K562 (cell line): Measurements from ENCODE around the gene SERTAD4. TPM values are rescaled to one million over a fixed set of nuclear protein-coding genes. Genes with fewer than 3 reads are reported as not detected.
A peak's percentile ranks its signal among the peaks of the same experiment; 100 is the strongest.
"Not testable (repeated sequence)": the region's sequence is repeated elsewhere in the genome, so short reads cannot be mapped to it uniquely, and the experiment has no call there.

ENCODE experiments used
- ATAC-seq: fragments of 200-7000 bp; cut with Tn5 transposase; 3 replicates; pipeline ENCODE4 v1.9.1; 2020; ENCODE audit warnings: moderate library complexity
- BruUV-seq: library from RNA; stranded (reverse); fragments of 400-500 nt; replicated peaks from 2 replicates; lab custom pipeline; 2021; lab: Mats Ljungman, UMichigan
- CTCF ChIA-PET: fragments of 300-600 bp; formaldehyde crosslinking; extraction: SDS; loops from one replicate; lab custom pipeline; 2021; ENCODE audit warnings: low intra/inter-chr PET ratio; lab: Yijun Ruan, JAX
- POLR2A ChIA-PET: fragments of 300-600, 350-650 bp; sonication (Branson Sonifier 250); formaldehyde crosslinking; extraction: SDS; loops from one replicate; lab custom pipeline; 2021; ENCODE audit warnings: antibody characterized with exemption, inconsistent platforms; lab: Yijun Ruan, JAX
- DNase-seq, 4 experiments: peaks; one replicate each; pipeline versions ENCODE4 v3.0.0 to v3.0.0-alpha.2; 2011 to 2018; ENCODE audit warnings: low spot score in 3 of 4, mixed read lengths in 3 of 4; ENCODE audit errors: extremely low read depth in 1 of 4
- FAIRE-seq: peaks from 2 replicates; lab custom pipeline; 2011; peaks lifted over from hg19 to GRCh38; lab: Jason Lieb, UNC
- H2AFZ ChIP-seq: 2 replicates; pipeline ENCODE4 v1.6.0; 2011; ENCODE audit warnings: low read depth, low read length, control low read depth, inconsistent platforms
- H3K27ac ChIP-seq: fragments of 200-600 bp; 3 replicates; pipeline ENCODE4 v1.8.0; 2011; ENCODE audit warnings: low read depth, mild to moderate bottlenecking, control low read depth, inconsistent platforms, low read length, moderate library complexity, mixed read lengths; ENCODE audit errors: extremely low read depth
- H3K27me3 ChIP-seq, 2 experiments: fragments of 300-600 bp in 1 of 2; 2 replicates in 1 of 2; 3 replicates in 1 of 2; pipeline versions ENCODE4 v1.6.0 to v1.8.0; 2011; ENCODE audit warnings: inconsistent platforms in 2 of 2, low read length in 2 of 2, mild to moderate bottlenecking in 1 of 2, mixed read lengths in 1 of 2, moderate library complexity in 1 of 2; ENCODE audit not compliant: control insufficient read depth in 2 of 2, insufficient read depth in 2 of 2
- H3K36me3 ChIP-seq: fragments of 300-600 bp; 3 replicates; pipeline ENCODE4 v1.8.0; 2011; ENCODE audit warnings: mild to moderate bottlenecking, low read length, inconsistent platforms; ENCODE audit not compliant: control insufficient read depth, insufficient read depth
- H3K4me1 ChIP-seq, 2 experiments: fragments of 200-600 bp in 1 of 2; replicated peaks in 1 of 2; 2 replicates in 1 of 2; 3 replicates in 1 of 2; pipeline versions ENCODE4 v1.5.1 to v1.8.0; 2011; ENCODE audit warnings: inconsistent platforms in 2 of 2, low read length in 2 of 2, mild to moderate bottlenecking in 1 of 2, mixed read lengths in 1 of 2, moderate library complexity in 1 of 2; ENCODE audit not compliant: control insufficient read depth in 2 of 2, insufficient read depth in 2 of 2
- H3K4me2 ChIP-seq: 2 replicates; pipeline ENCODE4 v1.6.1; 2011; ENCODE audit warnings: low read length, control low read depth, inconsistent platforms, mixed read lengths; ENCODE audit not compliant: insufficient read depth
- H3K4me3 ChIP-seq: fragments of 200-600 bp; sonication (generic), shearing (Covaris generic); 2 replicates; pipeline ENCODE4 v1.5.1; 2016; ENCODE audit warnings: control low read depth, inconsistent platforms
- H3K79me2 ChIP-seq: fragments of 200-600 bp; 3 replicates; pipeline ENCODE4 v1.8.0; 2011; ENCODE audit warnings: low read length, inconsistent platforms; ENCODE audit not compliant: control insufficient read depth, insufficient read depth
- H3K9ac ChIP-seq, 2 experiments: 2 replicates each; pipeline versions ENCODE4 v1.6.0 to v1.6.1; 2011; ENCODE audit warnings: low read depth in 2 of 2, low read length in 2 of 2, control low read depth in 1 of 2, inconsistent platforms in 1 of 2, mild to moderate bottlenecking in 1 of 2, mixed read lengths in 1 of 2; ENCODE audit not compliant: insufficient read depth in 1 of 2
- H3K9me1 ChIP-seq: one replicate; pipeline ENCODE4 v1.6.0; 2011; ENCODE audit warnings: inconsistent platforms, mild to moderate bottlenecking, low read length, moderate library complexity; ENCODE audit not compliant: control insufficient read depth, insufficient read depth
- H3K9me3 ChIP-seq: replicated peaks from 2 replicates; pipeline ENCODE4 v1.5.1; 2011; ENCODE audit warnings: low read depth, low read length, inconsistent platforms; ENCODE audit not compliant: control insufficient read depth, insufficient read depth
- H4K20me1 ChIP-seq: replicated peaks from 2 replicates; pipeline ENCODE4 v1.6.1; 2011; ENCODE audit warnings: low read length, inconsistent platforms, mixed read lengths; ENCODE audit not compliant: control insufficient read depth, insufficient read depth
- CTCF ChIP-seq, 3 experiments: IDR thresholded peaks in 2 of 3; conservative IDR thresholded peaks in 1 of 3; 2 replicates each; pipeline ENCODE4 v1.5.1; 2011 to 2012; ENCODE audit warnings: low read length in 3 of 3, mild to moderate bottlenecking in 3 of 3, control low read depth in 2 of 3, improper control_type of control experiment in 1 of 3, inconsistent platforms in 1 of 3, low read depth in 1 of 3, mixed read lengths in 1 of 3, moderate library complexity in 1 of 3; ENCODE audit not compliant: insufficient read depth in 2 of 3
- ZBTB1 ChIP-seq: sonication (generic); formaldehyde crosslinking; IDR thresholded peaks from 2 replicates; pipeline ENCODE4 v1.8.1; 2023; ENCODE audit warnings: missing genetic modification reagents, low read depth, mild to moderate bottlenecking, borderline replicate concordance
- WGBS: fragments of 100-300 bp; shearing (Covaris generic); methylation state at CpG from one replicate; pipeline ENCODE4 v1.1.6; 2016; ENCODE audit warnings: low coverage, mixed read lengths; ENCODE audit not compliant: insufficient coverage; ENCODE audit errors: missing lambda C conversion rate; 5-methylcytosine and 5-hydroxymethylcytosine counted together
- in situ Hi-C: fragments of 300-500 bp; cut with MboI; formaldehyde crosslinking; loops from 4 replicates; pipeline ENCODE4 v1.15.0; 2018; ENCODE audit warnings: inconsistent platforms, mixed read lengths
- intact Hi-C: fragments of 100-400 bp; cut with micrococcal nuclease; formaldehyde crosslinking; loops from 2 replicates; pipeline ENCODE4 v1.14.2; 2022
- polyA plus RNA-seq, 8 experiments: library from polyadenylated mRNA; depleted of rRNA in 4 of 8; stranded (reverse) in 5 of 8; unstranded in 3 of 8; fragments of >200 nt; fragmentation: Nextera tagmentation in 2 of 8; fragmentation: Illumina TruSeq in 1 of 8; extraction: Ambion mirVana in 2 of 8; extraction: Trizol in 1 of 8; gene quantifications; 2 replicates each; pipeline versions ENCODE4 v1.2.1 to v1.2.3, GENCODE V29; 2011 to 2014; ENCODE audit warnings: inconsistent platforms in 1 of 8, missing spikeins in 1 of 8
- total RNA-seq, 7 experiments: library from RNA; depleted of rRNA in 6 of 7; stranded (reverse); fragments of >200 nt in 6 of 7; fragmentation: Illumina TruSeq in 2 of 7; extraction: Trizol in 2 of 7; gene quantifications; 2 replicates each; pipeline versions ENCODE4 v1.2.1 to v1.2.3, GENCODE V29; 2011 to 2021; ENCODE audit warnings: low replicate concordance in 1 of 7
- TF ChIP-seq, protein P1 (sequence below): fragments of 250-450 bp; sonication (Bioruptor Pico); IDR thresholded peaks from 2 replicates; pipeline ENCODE4 v1.9.0; 2021; ENCODE audit warnings: mild to moderate bottlenecking

The SERTAD4 gene
- total and polyA plus RNA-seq, 9 of the 15 experiments (the other 6 are each of a cell fraction or from before 2014, with no cell fraction given) = not detected

DNA sequence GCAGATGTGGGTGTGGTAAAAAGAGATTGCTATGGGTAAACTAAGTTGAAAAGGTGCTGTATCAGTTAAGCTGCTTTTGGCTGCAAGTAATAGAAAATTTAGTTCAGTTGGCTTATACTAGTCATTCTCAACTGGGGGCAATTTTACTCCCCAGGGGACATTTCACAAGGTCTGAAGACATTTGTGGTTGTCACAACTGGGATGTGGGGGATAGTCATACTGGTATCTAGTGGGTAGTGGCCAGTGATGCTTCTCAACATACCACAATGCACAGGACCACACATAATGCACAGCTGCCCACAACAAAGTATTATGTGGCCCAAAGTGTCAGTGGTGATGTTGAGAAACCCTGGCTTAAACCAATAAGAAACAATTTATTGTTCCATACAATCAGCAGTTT, 31.4 kb downstream of the SERTAD4 start:
- no peak overlapping the region for H3K4me2 ChIP-seq
- H2AFZ ChIP-seq = no peak overlapping the region
- no peaks in the 10 kb centered on the region for H3K9me3 ChIP-seq
- H3K27me3 ChIP-seq = peaks cover 0 to 10% of the 10 kb centered on the region in 2 experiments; a peak in 2 of 5 replicates
- FAIRE-seq (no peak), DNase-seq (no peak)
- no peak overlapping the region for H3K4me3 ChIP-seq
- in situ Hi-C loops (no loop called here), intact Hi-C loops (no loop called here)
- no peak overlapping the region for H3K9ac ChIP-seq
- BruUV-seq = no TSS peak
- H4K20me1 ChIP-seq = no peaks in the 10 kb centered on the region
- ChIA-PET CTCF (no interaction called here), POLR2A (no interaction called here)
- no peaks in the 10 kb centered on the region for H3K36me3 ChIP-seq
- no peak overlapping the region for H3K27ac ChIP-seq
- no peaks in the 10 kb centered on the region for H3K9me1 ChIP-seq
- no peaks in the 10 kb centered on the region for H3K79me2 ChIP-seq
- TF ChIP-seq ZBTB1 = no peak
- TF ChIP-seq, all 486 proteins: peak for 0
- ATAC-seq = no peak
- H3K4me1 ChIP-seq = no peaks in the 10 kb centered on the region

GRCh38 chr1:210264496-210265380, 32.1 kb downstream of the SERTAD4 start:
- TF ChIP-seq, protein P1, sequence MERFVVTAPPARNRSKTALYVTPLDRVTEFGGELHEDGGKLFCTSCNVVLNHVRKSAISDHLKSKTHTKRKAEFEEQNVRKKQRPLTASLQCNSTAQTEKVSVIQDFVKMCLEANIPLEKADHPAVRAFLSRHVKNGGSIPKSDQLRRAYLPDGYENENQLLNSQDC (CRISPR knock-in tag) = no peak
- 0 out of 6 replicates have a peak, but pooled peaks of 1 of the 3 experiments have one; percentile 8 for TF ChIP-seq CTCF (IDR thresholded peaks at IDR 0.05 in 2 of 3, conservative IDR thresholded peaks at IDR 0.05 in 1 of 3; ENCODE audit: insufficient read depth in 2 of 3, low read depth in 1 of 3, low read length in 3 of 3)
- TF ChIP-seq, all 486 proteins: peak for 1
- Histone ChIP-seq H3K9me1 (no peaks in the 10 kb centered on the region), H3K36me3 (no peaks in the 10 kb centered on the region), H2AFZ (no peak overlapping the region), H3K79me2 (no peaks in the 10 kb centered on the region), H3K27ac (no peak overlapping the region), H3K27me3 (peaks cover 0 to 10% of the 10 kb centered on the region in 2 experiments; a peak in 2 of 5 replicates), H3K4me2 (no peak overlapping the region), H4K20me1 (no peaks in the 10 kb centered on the region), H3K4me1 (no peaks in the 10 kb centered on the region), H3K9me3 (no peaks in the 10 kb centered on the region), H3K9ac (no peak overlapping the region), H3K4me3 (no peak overlapping the region)
- intact Hi-C loops = no loop called here
- ChIA-PET POLR2A (no interaction called here), CTCF (interaction anchor here (0.7 kb wide), 1 partner anchor 141 kb away, joined by 4 read pairs; no protein-coding TSS in a partner anchor)
- WGBS = under 1% methylated on average over 9 of the region's 9 CpGs
- in situ Hi-C loops = no loop called here
- DNase-seq (no peak), FAIRE-seq (no peak), ATAC-seq (peak; percentile 46; the same call in 1 of the 3 replicates)
- no TSS peak for BruUV-seq

- ATAC-seq, H3K4me3 ChIP-seq, FAIRE-seq, BruUV-seq, H3K36me3 ChIP-seq, H3K9ac ChIP-seq, POLR2A ChIA-PET, H2AFZ ChIP-seq, intact Hi-C loops, H3K4me2 ChIP-seq, H3K4me1 ChIP-seq, H4K20me1 ChIP-seq, in situ Hi-C loops, H3K27ac ChIP-seq, H3K9me1 ChIP-seq, DNase-seq, H3K9me3 ChIP-seq, H3K79me2 ChIP-seq: not testable (repeated sequence)
- CTCF ChIA-PET = interaction anchor here (0.7 kb wide), 1 partner anchor 141 kb away, joined by 4 read pairs; no protein-coding TSS in a partner anchor
- peaks cover 0 to 10% of the 10 kb centered on the region in 2 experiments; a peak in 2 of 5 replicates for H3K27me3 ChIP-seq
- WGBS = 0% methylated on average over 3 of the region's 4 CpGs
These were observed 32.9 kb downstream of the SERTAD4 start for GRCh38 chr1:210265392-210265955.
